HepG2 (cell line): Measurements from ENCODE around the gene UXS1. TPM values are rescaled to one million over a fixed set of nuclear protein-coding genes. Genes with fewer than 3 reads are reported as not detected.

Experiments used
- DMAP1 ChIP-seq: IDR thresholded peaks from 2 replicates; pipeline ENCODE4 v1.6.1; 2016
- DPF2 ChIP-seq: sonication (generic); formaldehyde crosslinking; IDR thresholded peaks from 2 replicates; pipeline ENCODE4 v1.4.0; 2020; ENCODE audit warnings: mild to moderate bottlenecking, low read depth, missing genetic modification reagents, borderline replicate concordance
- DR1 ChIP-seq: sonication (generic); formaldehyde crosslinking; IDR thresholded peaks from 2 replicates; pipeline ENCODE4 v1.8.0; 2021; ENCODE audit warnings: mild to moderate bottlenecking, missing genetic modification reagents, inconsistent platforms
- HHEX ChIP-seq: IDR thresholded peaks from 2 replicates; pipeline ENCODE4 v1.6.1; 2016; ENCODE audit warnings: control low read depth
- HOMEZ ChIP-seq: IDR thresholded peaks from 2 replicates; pipeline ENCODE4 v1.6.1; 2016; ENCODE audit warnings: low read depth
- IKZF4 ChIP-seq: sonication (generic); formaldehyde crosslinking; IDR thresholded peaks from 2 replicates; pipeline ENCODE4 v1.5.1; 2020; ENCODE audit warnings: borderline replicate concordance, mild to moderate bottlenecking, low read depth, missing genetic modification reagents; ENCODE audit errors: not compliant biosample characterization
- MEF2D ChIP-seq: sonication (generic); formaldehyde crosslinking; IDR thresholded peaks from 2 replicates; pipeline ENCODE4 v1.5.1; 2020; ENCODE audit warnings: mild to moderate bottlenecking, missing genetic modification reagents
- RCOR2 ChIP-seq: IDR thresholded peaks from 2 replicates; pipeline ENCODE4 v1.6.1; 2016; ENCODE audit warnings: missing biosample characterization, missing genetic modification reagents
- SAP130 ChIP-seq: IDR thresholded peaks from 2 replicates; pipeline ENCODE4 v1.6.1; 2016; ENCODE audit warnings: low read depth
- TCF7 ChIP-seq: sonication (generic); IDR thresholded peaks from 2 replicates; pipeline ENCODE4 v1.6.1; 2016; ENCODE audit warnings: antibody characterized with exemption, low read depth
- ZBTB34 ChIP-seq: sonication (generic); formaldehyde crosslinking; IDR thresholded peaks from 2 replicates; pipeline ENCODE4 v1.8.0; 2022; ENCODE audit warnings: mild to moderate bottlenecking, missing genetic modification reagents
- ZBTB4 ChIP-seq: sonication (generic); formaldehyde crosslinking; IDR thresholded peaks from 2 replicates; pipeline ENCODE4 v1.4.0; 2020; ENCODE audit warnings: missing genetic modification reagents, mild to moderate bottlenecking, borderline replicate concordance
- ZFP91 ChIP-seq: sonication (generic); formaldehyde crosslinking; IDR thresholded peaks from 2 replicates; pipeline ENCODE4 v1.9.0; 2022; ENCODE audit warnings: missing genetic modification reagents, mild to moderate bottlenecking, borderline replicate concordance
- ZNF207 ChIP-seq: fragments of 450-650 bp; IDR thresholded peaks from 2 replicates; pipeline ENCODE4 v1.6.1; 2016; ENCODE audit warnings: antibody characterized with exemption, borderline replicate concordance
- ZNF225 ChIP-seq: sonication (generic); formaldehyde crosslinking; IDR thresholded peaks from 2 replicates; pipeline ENCODE4 v1.4.0; 2020; ENCODE audit warnings: mild to moderate bottlenecking, missing genetic modification reagents
- ZNF274 ChIP-seq: sonication (generic); formaldehyde crosslinking; IDR thresholded peaks from 2 replicates; pipeline ENCODE4 v1.5.1; 2020; ENCODE audit warnings: mild to moderate bottlenecking, missing genetic modification reagents
- ZNF367 ChIP-seq: sonication (generic); formaldehyde crosslinking; IDR thresholded peaks from 2 replicates; pipeline ENCODE4 v1.4.0; 2020; ENCODE audit warnings: missing genetic modification reagents, borderline replicate concordance
- ZNF446 ChIP-seq: sonication (generic); formaldehyde crosslinking; IDR thresholded peaks from 2 replicates; pipeline ENCODE4 v1.5.0; 2020; ENCODE audit warnings: mild to moderate bottlenecking, missing genetic modification reagents
- ZNF569 ChIP-seq: sonication (generic); formaldehyde crosslinking; IDR thresholded peaks from 2 replicates; pipeline ENCODE4 v1.5.0; 2020; ENCODE audit warnings: mild to moderate bottlenecking, missing genetic modification reagents, moderate library complexity, borderline replicate concordance
- ZNF572 ChIP-seq: sonication (generic); formaldehyde crosslinking; IDR thresholded peaks from 2 replicates; pipeline ENCODE4 v1.5.1; 2020; ENCODE audit warnings: mild to moderate bottlenecking, missing genetic modification reagents
- ZNF740 ChIP-seq: sonication (generic); formaldehyde crosslinking; IDR thresholded peaks from 2 replicates; pipeline ENCODE4 v1.4.0; 2020; ENCODE audit warnings: missing genetic modification reagents
- ZNF746 ChIP-seq: sonication (generic); formaldehyde crosslinking; IDR thresholded peaks from 2 replicates; pipeline ENCODE4 v1.8.0; 2022; ENCODE audit warnings: mild to moderate bottlenecking, missing genetic modification reagents
- polyA plus RNA-seq, 8 experiments: library from polyadenylated mRNA; depleted of rRNA in 3 of 8; stranded (reverse) in 7 of 8; unstranded in 1 of 8; fragments of >200 nt; fragmentation: Illumina TruSeq in 4 of 8; extraction: Trizol in 4 of 8; gene quantifications; 2 replicates each; pipeline versions ENCODE4 v1.2.1 to v1.2.3, GENCODE V29; 2011 to 2016; ENCODE audit warnings: low read depth in 4 of 8, missing spikeins in 1 of 8, mixed read lengths in 1 of 8; ENCODE audit not compliant: insufficient read depth in 1 of 8
- total RNA-seq, 5 experiments: library from RNA; depleted of rRNA; stranded (reverse); fragments of >200 nt; fragmentation: Illumina TruSeq; extraction: Trizol; gene quantifications; 2 replicates each; pipeline ENCODE4 v1.2.3, GENCODE V29; 2016; ENCODE audit warnings: low read depth in 1 of 5

The UXS1 gene
- total and polyA plus RNA-seq, 2 of the 13 experiments (the other 11 are each of a cell fraction or from before 2014, with no cell fraction given): 53.3 to 110 TPM

- no peak for TF ChIP-seq SAP130 (CRISPR knock-in tag)
- no peak for TF ChIP-seq HOMEZ (CRISPR knock-in tag)
- TF ChIP-seq TCF7: no peak
- no peak for TF ChIP-seq ZNF572 (CRISPR knock-in tag)
- 0 out of 2 replicates have a peak, but pooled peaks have one; percentile 49 for TF ChIP-seq ZNF225 (CRISPR knock-in tag)
- no peak for TF ChIP-seq DPF2
- no peak for TF ChIP-seq ZNF367 (CRISPR knock-in tag)
- TF ChIP-seq DR1: no peak
- TF ChIP-seq ZNF740: peak; percentile 72; the same call in 1 of the 2 replicates
- TF ChIP-seq MEF2D: no peak
- 0 out of 2 replicates have a peak, but pooled peaks have one; percentile 39 for TF ChIP-seq ZNF274 (CRISPR knock-in tag)
- TF ChIP-seq IKZF4 (CRISPR knock-in tag): no peak
- no peak for TF ChIP-seq ZNF207
- TF ChIP-seq ZNF746 (CRISPR knock-in tag): 0 out of 2 replicates have a peak, but pooled peaks have one; percentile 46
- TF ChIP-seq ZFP91 (CRISPR knock-in tag): 0 out of 2 replicates have a peak, but pooled peaks have one; percentile 8
- no peak for TF ChIP-seq RCOR2
- TF ChIP-seq ZBTB4 (CRISPR knock-in tag): no peak
- no peak for TF ChIP-seq ZBTB34 (CRISPR knock-in tag)
- no peak for TF ChIP-seq HHEX
- no peak for TF ChIP-seq DMAP1 (CRISPR knock-in tag)
- no peak for TF ChIP-seq ZNF569
- no peak for TF ChIP-seq ZNF446 (CRISPR knock-in tag)
These were observed 67.8 kb downstream of the UXS1 start (continued) for GRCh38 chr2:106126295-106126694.
